Esophagus squamous epithelium (tissue), 4 donors: ENCODE data around the gene C7orf25.

ENCODE experiments used
- CTCF ChIP-seq, 6 experiments: fragments of 450-650 bp in 4 of 6; fragments of 200-600 bp in 2 of 6; sonication (generic) in 2 of 6; IDR thresholded peaks; one replicate each; pipeline ENCODE4 v1.5.1; 2016 to 2019; ENCODE audit warnings: antibody characterized with exemption in 6 of 6, mild to moderate bottlenecking in 4 of 6, moderate library complexity in 4 of 6
- POLR2A ChIP-seq, 4 donors: fragments of 450-650 bp; IDR thresholded peaks; one replicate each; pipeline ENCODE4 v1.6.1; 2017; ENCODE audit warnings: antibody characterized with exemption in 4 of 4, mild to moderate bottlenecking in 4 of 4, moderate library complexity in 3 of 4

GRCh38 chr7:42878303-42878702 is 33.6 kb downstream of the C7orf25 start:
- TF ChIP-seq CTCF (IDR thresholded peaks at IDR 0.05), result no peak
- TF ChIP-seq POLR2A (IDR thresholded peaks at IDR 0.05), result no peak
